SK-N-SH treated with all-trans-retinoic acid at 6 μM for 48 hours (cell line): Measurements from ENCODE around the gene FAM227B.
A peak's percentile ranks its signal among the peaks of the same experiment; 100 is the strongest.

Experiments
- ARNTL ChIP-seq: fragments of 450-650 bp; formaldehyde crosslinking; IDR thresholded peaks from 2 replicates; pipeline ENCODE4 v1.5.0; 2020; ENCODE audit warnings: low read depth, mild to moderate bottlenecking, moderate library complexity, borderline replicate concordance
- ESRRG ChIP-seq: fragments of 250-450 bp; sonication (Bioruptor Pico); IDR thresholded peaks from 2 replicates; pipeline ENCODE4 v1.6.1; 2021; ENCODE audit warnings: mild to moderate bottlenecking
- ISL1 ChIP-seq: fragments of 250-450 bp; sonication (Bioruptor Pico); IDR thresholded peaks from 2 replicates; pipeline ENCODE4 v2.1.2; 2022; ENCODE audit warnings: mild to moderate bottlenecking, moderate library complexity
- OSR1 ChIP-seq: fragments of 250-450 bp; sonication (Bioruptor Pico); IDR thresholded peaks from 2 replicates; pipeline ENCODE4 v1.8.0; 2022; ENCODE audit warnings: moderate library complexity, mild to moderate bottlenecking, inconsistent platforms
- ZFP3 ChIP-seq: fragments of 250-450 bp; sonication (Bioruptor Pico); IDR thresholded peaks from 2 replicates; pipeline ENCODE4 v1.5.0; 2020; ENCODE audit warnings: mild to moderate bottlenecking, moderate library complexity
- ZNF565 ChIP-seq: fragments of 450-650 bp; formaldehyde crosslinking; conservative IDR thresholded peaks from 2 replicates; pipeline ENCODE4 v1.5.0; 2020; ENCODE audit warnings: low read depth, mild to moderate bottlenecking, moderate library complexity
- TF ChIP-seq, protein P1 (sequence below): fragments of 250-450 bp; sonication (Bioruptor Pico); IDR thresholded peaks from 2 replicates; pipeline ENCODE4 v1.8.0; 2020; ENCODE audit warnings: mild to moderate bottlenecking, moderate library complexity, borderline replicate concordance
- TF ChIP-seq, protein P2 (sequence below): fragments of 250-450 bp; sonication (Bioruptor Pico); IDR thresholded peaks from 2 replicates; pipeline ENCODE4 v1.5.1; 2021; ENCODE audit warnings: mild to moderate bottlenecking, moderate library complexity

DNA sequence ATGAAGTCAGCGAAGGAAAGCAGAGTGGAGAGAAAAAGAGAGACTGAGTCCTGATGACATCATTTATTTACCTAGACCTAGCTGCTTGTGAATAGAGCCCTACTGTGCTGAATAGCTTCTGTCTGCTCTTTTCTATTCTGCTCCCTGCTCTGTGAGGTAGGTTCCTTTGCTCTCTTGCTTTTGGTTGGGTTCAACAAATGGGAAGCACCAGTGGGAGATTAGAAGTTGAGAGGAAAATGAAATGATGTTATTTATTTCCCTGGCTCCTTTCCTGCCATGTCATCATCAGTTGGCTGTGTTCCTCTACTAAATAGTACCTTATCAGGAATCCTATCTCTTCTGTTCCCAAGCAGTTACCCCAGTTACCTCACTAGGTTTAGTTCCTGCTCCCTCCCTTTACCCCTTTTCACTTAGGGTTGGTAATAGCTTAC lies 23.8 kb upstream of the FAM227B start:
- TF ChIP-seq, protein P1, sequence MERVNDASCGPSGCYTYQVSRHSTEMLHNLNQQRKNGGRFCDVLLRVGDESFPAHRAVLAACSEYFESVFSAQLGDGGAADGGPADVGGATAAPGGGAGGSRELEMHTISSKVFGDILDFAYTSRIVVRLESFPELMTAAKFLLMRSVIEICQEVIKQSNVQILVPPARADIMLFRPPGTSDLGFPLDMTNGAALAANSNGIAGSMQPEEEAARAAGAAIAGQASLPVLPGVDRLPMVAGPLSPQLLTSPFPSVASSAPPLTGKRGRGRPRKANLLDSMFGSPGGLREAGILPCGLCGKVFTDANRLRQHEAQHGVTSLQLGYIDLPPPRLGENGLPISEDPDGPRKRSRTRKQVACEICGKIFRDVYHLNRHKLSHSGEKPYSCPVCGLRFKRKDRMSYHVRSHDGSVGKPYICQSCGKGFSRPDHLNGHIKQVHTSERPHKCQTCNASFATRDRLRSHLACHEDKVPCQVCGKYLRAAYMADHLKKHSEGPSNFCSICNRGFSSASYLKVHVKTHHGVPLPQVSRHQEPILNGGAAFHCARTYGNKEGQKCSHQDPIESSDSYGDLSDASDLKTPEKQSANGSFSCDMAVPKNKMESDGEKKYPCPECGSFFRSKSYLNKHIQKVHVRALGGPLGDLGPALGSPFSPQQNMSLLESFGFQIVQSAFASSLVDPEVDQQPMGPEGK = no peak
- TF ChIP-seq ESRRG (CRISPR knock-in tag) (no peak), ARNTL (CRISPR knock-in tag) (no peak), ZFP3 (CRISPR knock-in tag) (no peak), ISL1 (peak; percentile 66), ZNF565 (no peak), OSR1 (CRISPR knock-in tag) (no peak)
- TF ChIP-seq, protein P2, sequence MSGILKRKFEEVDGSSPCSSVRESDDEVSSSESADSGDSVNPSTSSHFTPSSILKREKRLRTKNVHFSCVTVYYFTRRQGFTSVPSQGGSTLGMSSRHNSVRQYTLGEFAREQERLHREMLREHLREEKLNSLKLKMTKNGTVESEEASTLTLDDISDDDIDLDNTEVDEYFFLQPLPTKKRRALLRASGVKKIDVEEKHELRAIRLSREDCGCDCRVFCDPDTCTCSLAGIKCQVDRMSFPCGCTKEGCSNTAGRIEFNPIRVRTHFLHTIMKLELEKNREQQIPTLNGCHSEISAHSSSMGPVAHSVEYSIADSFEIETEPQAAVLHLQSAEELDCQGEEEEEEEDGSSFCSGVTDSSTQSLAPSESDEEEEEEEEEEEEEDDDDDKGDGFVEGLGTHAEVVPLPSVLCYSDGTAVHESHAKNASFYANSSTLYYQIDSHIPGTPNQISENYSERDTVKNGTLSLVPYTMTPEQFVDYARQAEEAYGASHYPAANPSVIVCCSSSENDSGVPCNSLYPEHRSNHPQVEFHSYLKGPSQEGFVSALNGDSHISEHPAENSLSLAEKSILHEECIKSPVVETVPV (CRISPR knock-in tag) = no peak
